Right lobe of liver (tissue), 6 donors: ENCODE data around the gene OSGEPL1. TPM values are rescaled to one million over a fixed set of nuclear protein-coding genes. Genes with fewer than 3 reads are reported as not detected.

ENCODE experiments used
- ATAC-seq, 4 donors: fragments of 200-7000 bp; cut with Tn5 transposase; one replicate each; pipeline ENCODE4 v1.9.1; 2020; ENCODE audit warnings: mild to moderate bottlenecking in 4 of 4, moderate library complexity in 4 of 4
- DNase-seq, 3 donors: peaks; one replicate each; pipeline ENCODE4 v3.0.0-alpha.2; 2020
- H3K27ac ChIP-seq, 3 donors: fragments of 200-600 bp; one replicate each; pipeline ENCODE4 v1.8.0; 2022
- H3K27me3 ChIP-seq, 2 donors: fragments of 200-600 bp; one replicate each; pipeline ENCODE4 v1.8.0; 2022
- H3K36me3 ChIP-seq, 4 donors: fragments of 200-600 bp; sonication (generic) in 1 of 4; one replicate each; pipeline versions ENCODE4 v1.5.1 to v1.8.0; 2017 to 2022; ENCODE audit warnings: control low read depth in 1 of 4
- H3K4me1 ChIP-seq, 4 donors: fragments of 200-600 bp; sonication (generic) in 1 of 4; one replicate each; pipeline versions ENCODE4 v1.5.1 to v1.8.0; 2017 to 2022; ENCODE audit warnings: control low read depth in 1 of 4
- H3K4me3 ChIP-seq, 3 donors: fragments of 200-600 bp; one replicate each; pipeline ENCODE4 v1.8.0; 2022
- H3K9me3 ChIP-seq, 4 donors: fragments of 200-600 bp; sonication (generic) in 1 of 4; one replicate each; pipeline versions ENCODE4 v1.5.1 to v1.8.0; 2017 to 2022; ENCODE audit warnings: control low read depth in 1 of 4
- CTCF ChIP-seq, 4 donors: fragments of 200-600 bp in 3 of 4; fragments of 450-650 bp in 1 of 4; IDR thresholded peaks; one replicate each; pipeline versions ENCODE4 v1.5.1 to v1.8.0; 2016 to 2022; ENCODE audit warnings: antibody characterized with exemption in 4 of 4, mild to moderate bottlenecking in 2 of 4
- POLR2A ChIP-seq: fragments of 450-650 bp; IDR thresholded peaks from one replicate; pipeline ENCODE4 v1.6.1; 2017; ENCODE audit warnings: antibody characterized with exemption, mild to moderate bottlenecking
- WGBS: methylation state at CpG from one replicate; pipeline ENCODE4 v1.1.6; 2018; ENCODE audit warnings: low coverage, low lambda C conversion rate; ENCODE audit not compliant: insufficient coverage; ENCODE audit errors: missing lambda C conversion rate; 5-methylcytosine and 5-hydroxymethylcytosine counted together
- intact Hi-C, 2 donors: fragments of 100-400 bp; cut with DNase I; formaldehyde crosslinking; loops; one replicate each; pipeline versions ENCODE4 v1.11.2 to v1.14.1; 2022
- total RNA-seq, 6 experiments: library from RNA; depleted of rRNA in 2 of 6; stranded (reverse); fragments of >200 nt in 2 of 6; fragmentation: NEBNext Ultra II Directional in 3 of 6; extraction: Animal tissue kit (Norgen Biotek cat#: 25700) in 3 of 6; gene quantifications; one replicate each; pipeline versions ENCODE4 v1.1.0 to v1.2.4, GENCODE V29; 2016 to 2023
- donor health status: DM: no; HTN: yes; CAD: no.
- donor health status: DM: no; HTN: no; CAD: no.
- donor health status: DM: no; HTN: no; CAD: no.
- donor health status: DM: no; HTN: yes; CAD: no.
- donor health status: DM: no; HTN: yes; CAD: no.

OSGEPL1 gene
- total RNA-seq, 6 experiments from 2014 or later: 2.6 to 6.1 (median 4.3) TPM

DNA sequence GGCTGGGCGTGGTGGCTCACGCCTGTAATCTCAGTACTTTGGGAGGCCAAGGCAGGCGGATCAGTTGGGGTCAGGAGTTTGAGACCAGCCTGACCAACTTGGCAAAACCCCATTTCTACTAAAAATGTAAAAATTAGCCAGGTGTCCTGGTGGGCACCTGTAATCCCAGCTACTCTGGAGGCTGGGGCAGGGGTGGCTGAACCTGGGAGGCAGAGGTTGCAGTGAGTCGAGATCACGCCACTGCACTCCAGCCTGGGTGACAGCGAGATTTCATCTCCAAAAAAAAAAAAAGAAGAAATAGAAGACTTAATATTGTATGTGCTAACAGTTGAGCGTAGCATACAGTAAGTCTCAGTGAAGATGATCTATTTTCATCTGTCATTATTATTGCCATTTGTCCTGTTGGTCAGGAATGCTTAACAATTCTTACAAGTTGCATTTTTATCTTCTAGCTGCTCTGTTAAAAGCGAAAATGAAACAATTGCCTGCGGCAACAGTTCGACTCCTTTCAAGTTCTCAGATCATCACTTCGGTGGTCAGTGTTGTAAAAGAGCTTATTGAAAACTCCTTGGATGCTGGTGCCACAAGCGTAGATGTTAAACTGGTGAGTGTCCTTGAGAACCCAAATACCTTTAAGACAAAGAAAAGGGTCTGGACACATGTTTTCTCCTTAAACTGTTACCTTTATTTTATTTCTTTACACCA, 28.9 kb upstream of the OSGEPL1 start:
- WGBS: 80% methylated on average over 11 of the region's 12 CpGs
- no peak overlapping the region for H3K27ac ChIP-seq
- H3K36me3 ChIP-seq: peaks cover 0 to 37% (median 4%) of the 10 kb centered on the region in 4 donors
- TF ChIP-seq CTCF (IDR thresholded peaks at IDR 0.05) (no peak), POLR2A (no peak)
- H3K4me3 ChIP-seq: no peak overlapping the region
- intact Hi-C loops: no loop called here
- ATAC-seq (no peak), DNase-seq (no peak)
- H3K9me3 ChIP-seq: no peaks in the 10 kb centered on the region
- no peaks in the 10 kb centered on the region for H3K27me3 ChIP-seq
- H3K4me1 ChIP-seq: no peaks in the 10 kb centered on the region

- intact Hi-C loops: no loop called here
- WGBS: 0% methylated on average over 43 of the region's 96 CpGs
- peak; percentile 96 to 98 (median 97) for ATAC-seq
- H3K4me3 ChIP-seq: peak within 1 kb of the TSS; percentile 61 to 80 (median 65)
- TF ChIP-seq POLR2A: peak; percentile 97
- no peak for TF ChIP-seq CTCF (IDR thresholded peaks at IDR 0.05)
- peak within 1 kb of the TSS; percentile 72 to 96 (median 93) for H3K27ac ChIP-seq
- peak; percentile 97 to 98 (median 98) for DNase-seq
- no peaks in the 10 kb centered on the region for H3K27me3 ChIP-seq
- no peaks in the 10 kb centered on the region for H3K9me3 ChIP-seq
- H3K4me1 ChIP-seq: peaks cover 0 to 27% (median 4%) of the 10 kb centered on the region in 4 donors
- peaks cover 0 to 16% (median 0%) of the 10 kb centered on the region in 4 donors for H3K36me3 ChIP-seq
These were observed 21.6 kb upstream of the OSGEPL1 start, which contains the start of the genes ORMDL1 and PMS1 for GRCh38 chr2:189783927-189784867. TSS of gene ORMDL1 (minus strand) at chr2:189784339. CDS start at chr2:189782595, 1,744 bp downstream. TSS of gene PMS1 (plus strand) at chr2:189784450. CDS start at chr2:189791810, 7,360 bp downstream.

DNA sequence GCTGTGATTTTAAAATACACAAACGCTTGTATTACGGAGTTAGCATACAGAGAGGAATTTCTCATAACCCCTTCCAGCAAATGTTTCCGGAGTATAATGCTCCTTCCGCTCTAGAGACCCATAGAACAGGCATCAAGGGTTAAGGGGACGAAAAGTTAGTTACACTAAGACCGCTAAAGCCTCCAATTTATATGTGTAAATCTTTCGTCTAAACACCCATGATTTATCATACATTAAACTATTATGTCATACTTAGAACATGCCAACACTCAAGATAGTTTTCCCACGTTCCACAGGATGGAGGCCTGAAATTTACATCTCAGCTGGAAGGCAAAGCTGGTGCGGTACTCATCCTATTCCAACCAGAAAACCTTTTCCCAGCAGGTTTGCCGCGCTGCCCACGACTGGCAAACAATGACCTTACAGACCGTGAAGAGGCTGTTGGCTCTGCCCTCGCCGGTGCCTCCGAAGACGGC, 20.9 kb upstream of the OSGEPL1 start:
- no peaks in the 10 kb centered on the region for H3K9me3 ChIP-seq
- H3K4me1 ChIP-seq: peaks cover 0 to 27% (median 4%) of the 10 kb centered on the region in 4 donors
- TF ChIP-seq POLR2A (no peak), CTCF (IDR thresholded peaks at IDR 0.05) (no peak)
- H3K4me3 ChIP-seq: peak overlapping the region; percentile 61 to 80 (median 65)
- no peak for DNase-seq
- no peaks in the 10 kb centered on the region for H3K27me3 ChIP-seq
- ATAC-seq: peak in 3 of 4 donors; percentile 2 to 11 (median 7)
- H3K27ac ChIP-seq: peak overlapping the region; percentile 72 to 96 (median 93)
- intact Hi-C loops: no loop called here
- H3K36me3 ChIP-seq: peaks cover 0 to 21% (median 0%) of the 10 kb centered on the region in 4 donors
- 3% methylated on average over 12 of the region's 17 CpGs for WGBS

DNA sequence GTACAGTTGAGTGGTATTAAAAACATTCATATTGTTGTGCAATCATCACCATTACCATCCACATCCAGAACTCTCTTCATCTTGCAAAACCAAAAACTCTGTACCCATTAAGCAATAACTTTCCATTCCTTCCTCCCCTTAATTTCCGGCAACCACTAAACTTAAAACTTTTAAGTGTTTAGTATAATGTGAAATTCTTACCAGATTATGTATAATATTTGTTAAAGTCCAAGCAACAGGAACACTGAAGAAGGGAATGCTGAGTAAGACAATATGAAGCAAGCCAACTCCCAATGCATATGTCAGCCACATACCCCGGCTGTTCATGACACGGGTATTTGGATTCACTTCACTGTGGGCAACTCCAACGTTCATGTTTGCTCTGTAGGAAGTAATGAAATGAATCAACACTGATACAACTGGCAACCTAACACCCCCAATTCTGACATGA, 19.7 kb upstream of the OSGEPL1 start:
- peaks cover 0 to 31% (median 0%) of the 10 kb centered on the region in 4 donors for H3K36me3 ChIP-seq
- DNase-seq (no peak), ATAC-seq (no peak)
- H3K4me3 ChIP-seq: peak overlapping the region in 1 of 3 donors; percentile 80
- TF ChIP-seq POLR2A: peak; percentile 24
- no peak for TF ChIP-seq CTCF (IDR thresholded peaks at IDR 0.05)
- H3K4me1 ChIP-seq: peaks cover 0 to 27% (median 4%) of the 10 kb centered on the region in 4 donors
- H3K9me3 ChIP-seq: no peaks in the 10 kb centered on the region
- peak overlapping the region in 1 of 3 donors; percentile 6 for H3K27ac ChIP-seq
- intact Hi-C loops: no loop called here
- WGBS: 33% methylated on average over 4 of the region's 4 CpGs
- H3K27me3 ChIP-seq: no peaks in the 10 kb centered on the region
